Brain microvascular endothelial cell (primary cell): ENCODE results near the gene SAG.

ENCODE experiments used
- DNase-seq: peaks from one replicate; pipeline ENCODE4 v3.0.0-alpha.2; 2020
- H3K27ac ChIP-seq: fragments of 250-450 bp; sonication (Bioruptor Pico); 2 replicates; pipeline ENCODE4 v1.5.1; 2020; ENCODE audit warnings: mild to moderate bottlenecking, moderate library complexity
- H3K27me3 ChIP-seq: fragments of 250-450 bp; sonication (Bioruptor Pico); replicated peaks from 2 replicates; pipeline ENCODE4 v1.5.1; 2020; ENCODE audit warnings: mild to moderate bottlenecking
- H3K36me3 ChIP-seq: fragments of 250-450 bp; sonication (Bioruptor Pico); replicated peaks from 2 replicates; pipeline ENCODE4 v1.5.1; 2020; ENCODE audit warnings: mild to moderate bottlenecking
- H3K4me3 ChIP-seq: 2 replicates; pipeline ENCODE4 v1.5.1; 2011; ENCODE audit warnings: low read depth, mild to moderate bottlenecking, control low read depth, low read length, moderate library complexity
- in situ Hi-C: cut with HindIII; loops from 2 replicates; pipeline ENCODE4 v1.10.0; 2017; ENCODE audit warnings: low sequenced_read_pairs, low pct_ligation_motif_present
- TF ChIP-seq, protein P1 (sequence below): IDR thresholded peaks from 2 replicates; pipeline ENCODE4 v1.5.1; 2011; ENCODE audit warnings: low read depth, mild to moderate bottlenecking, moderate library complexity, low read length, control low read depth, inconsistent platforms; ENCODE audit errors: missing control alignments

SAG gene

GRCh38 chr2:233387667-233388528 is 80.3 kb downstream of the SAG start:
- TF ChIP-seq, protein P1, sequence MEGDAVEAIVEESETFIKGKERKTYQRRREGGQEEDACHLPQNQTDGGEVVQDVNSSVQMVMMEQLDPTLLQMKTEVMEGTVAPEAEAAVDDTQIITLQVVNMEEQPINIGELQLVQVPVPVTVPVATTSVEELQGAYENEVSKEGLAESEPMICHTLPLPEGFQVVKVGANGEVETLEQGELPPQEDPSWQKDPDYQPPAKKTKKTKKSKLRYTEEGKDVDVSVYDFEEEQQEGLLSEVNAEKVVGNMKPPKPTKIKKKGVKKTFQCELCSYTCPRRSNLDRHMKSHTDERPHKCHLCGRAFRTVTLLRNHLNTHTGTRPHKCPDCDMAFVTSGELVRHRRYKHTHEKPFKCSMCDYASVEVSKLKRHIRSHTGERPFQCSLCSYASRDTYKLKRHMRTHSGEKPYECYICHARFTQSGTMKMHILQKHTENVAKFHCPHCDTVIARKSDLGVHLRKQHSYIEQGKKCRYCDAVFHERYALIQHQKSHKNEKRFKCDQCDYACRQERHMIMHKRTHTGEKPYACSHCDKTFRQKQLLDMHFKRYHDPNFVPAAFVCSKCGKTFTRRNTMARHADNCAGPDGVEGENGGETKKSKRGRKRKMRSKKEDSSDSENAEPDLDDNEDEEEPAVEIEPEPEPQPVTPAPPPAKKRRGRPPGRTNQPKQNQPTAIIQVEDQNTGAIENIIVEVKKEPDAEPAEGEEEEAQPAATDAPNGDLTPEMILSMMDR: no peak
- in situ Hi-C loops: no loop called here
- peak; percentile 97 for DNase-seq
- Histone ChIP-seq H3K36me3 (no peaks in the 10 kb centered on the region), H3K27me3 (no peaks in the 10 kb centered on the region), H3K4me3 (peak overlapping the region; percentile 26), H3K27ac (peak overlapping the region; percentile 85)

GRCh38 chr2:233389601-233390125 is 82.0 kb downstream of the SAG start:
- TF ChIP-seq, protein P1: no peak
- H3K36me3 ChIP-seq: no peaks in the 10 kb centered on the region
- DNase-seq: no peak
- H3K27ac ChIP-seq: no peak overlapping the region
- in situ Hi-C loops: no loop called here
- no peaks in the 10 kb centered on the region for H3K27me3 ChIP-seq
- H3K4me3 ChIP-seq: no peak overlapping the region

- H3K36me3 ChIP-seq: no peaks in the 10 kb centered on the region
- in situ Hi-C loops: no loop called here
- H3K27ac ChIP-seq: no peak overlapping the region
- no peak overlapping the region for H3K4me3 ChIP-seq
- DNase-seq: no peak
- no peaks in the 10 kb centered on the region for H3K27me3 ChIP-seq
- TF ChIP-seq, protein P1: no peak
Observed at GRCh38 chr2:233395687-233396086, 88.1 kb downstream of the SAG start.
